ENCODE measurements around the gene BMPR1A.

DNA sequence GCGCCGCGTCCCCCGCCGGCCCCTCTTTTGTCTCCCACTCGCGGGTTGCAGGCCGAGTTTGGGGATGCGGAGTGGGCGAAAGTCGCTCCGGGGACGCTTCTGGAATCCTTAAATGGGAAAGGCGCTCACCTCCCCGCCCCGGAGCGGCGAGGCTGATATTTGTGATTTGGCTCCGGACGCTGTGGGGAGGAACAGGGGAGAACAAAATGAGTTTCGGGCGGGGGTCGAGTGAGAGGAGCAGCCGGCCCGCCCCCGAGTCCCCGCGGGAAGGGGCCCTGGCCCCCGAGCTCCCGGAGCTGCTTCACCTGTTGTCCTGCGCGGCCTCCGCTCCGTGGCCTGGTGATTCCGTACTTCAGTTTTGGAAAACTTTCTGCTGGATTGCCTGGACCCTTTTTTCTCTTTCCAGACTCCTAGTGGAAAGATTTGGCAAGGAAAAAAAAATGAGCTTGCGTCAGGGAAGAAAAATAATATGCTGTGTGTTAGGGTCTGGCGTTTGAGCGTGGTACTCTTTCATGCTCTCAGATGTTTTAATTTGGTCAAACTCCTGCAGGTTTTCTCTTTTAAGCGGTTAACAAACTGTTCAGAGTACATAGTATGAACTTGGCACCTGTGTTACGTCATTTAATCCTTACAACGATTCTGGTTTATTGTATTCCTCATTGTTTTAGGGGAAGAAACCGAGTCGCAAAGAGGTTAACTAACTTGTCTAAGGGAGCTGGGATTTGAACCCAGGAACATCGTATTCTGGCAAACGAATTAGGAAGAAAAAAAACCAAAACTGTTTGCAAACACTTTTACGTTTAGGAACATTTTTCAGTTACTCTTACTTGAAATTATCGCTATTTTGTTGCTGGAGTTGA lies 924 bp downstream of the BMPR1A start:
- TF ChIP-seq POLR2A (IDR thresholded peaks at IDR 0.05) = peak in 1 of 2 donors; percentile 48
- TF ChIP-seq, protein P1, sequence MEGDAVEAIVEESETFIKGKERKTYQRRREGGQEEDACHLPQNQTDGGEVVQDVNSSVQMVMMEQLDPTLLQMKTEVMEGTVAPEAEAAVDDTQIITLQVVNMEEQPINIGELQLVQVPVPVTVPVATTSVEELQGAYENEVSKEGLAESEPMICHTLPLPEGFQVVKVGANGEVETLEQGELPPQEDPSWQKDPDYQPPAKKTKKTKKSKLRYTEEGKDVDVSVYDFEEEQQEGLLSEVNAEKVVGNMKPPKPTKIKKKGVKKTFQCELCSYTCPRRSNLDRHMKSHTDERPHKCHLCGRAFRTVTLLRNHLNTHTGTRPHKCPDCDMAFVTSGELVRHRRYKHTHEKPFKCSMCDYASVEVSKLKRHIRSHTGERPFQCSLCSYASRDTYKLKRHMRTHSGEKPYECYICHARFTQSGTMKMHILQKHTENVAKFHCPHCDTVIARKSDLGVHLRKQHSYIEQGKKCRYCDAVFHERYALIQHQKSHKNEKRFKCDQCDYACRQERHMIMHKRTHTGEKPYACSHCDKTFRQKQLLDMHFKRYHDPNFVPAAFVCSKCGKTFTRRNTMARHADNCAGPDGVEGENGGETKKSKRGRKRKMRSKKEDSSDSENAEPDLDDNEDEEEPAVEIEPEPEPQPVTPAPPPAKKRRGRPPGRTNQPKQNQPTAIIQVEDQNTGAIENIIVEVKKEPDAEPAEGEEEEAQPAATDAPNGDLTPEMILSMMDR (IDR thresholded peaks at IDR 0.05) = peak in 4 of 6 experiments; percentile 16 to 52 (median 32)
